ENCODE results near the gene FBN2.

FBN2 gene

GRCh38 chr5:128551476-128551875 is 13.4 kb upstream of the FBN2 start:
- Histone ChIP-seq H3K27me3 (ENCODE audit: insufficient read depth, low read depth, severe bottlenecking) (peaks cover 33% of the 10 kb centered on the region), H3K4me3 (ENCODE audit: low read depth, low read length) (no peak overlapping the region), H3K27ac (no peak overlapping the region), H3K36me3 (no peaks in the 10 kb centered on the region), H3K9me3 (ENCODE audit: severe bottlenecking) (no peaks in the 10 kb centered on the region)
- no peak for TF ChIP-seq CTCF (IDR thresholded peaks at IDR 0.05; ENCODE audit: low read depth, low read length)
- DNase-seq: no peak

- Histone ChIP-seq H3K9me3 (ENCODE audit: severe bottlenecking) (no peaks in the 10 kb centered on the region), H3K36me3 (no peaks in the 10 kb centered on the region), H3K4me3 (ENCODE audit: low read depth, low read length) (no peak overlapping the region), H3K27ac (no peak overlapping the region), H3K27me3 (ENCODE audit: insufficient read depth, low read depth, severe bottlenecking) (peaks cover 33% of the 10 kb centered on the region)
- TF ChIP-seq CTCF (IDR thresholded peaks at IDR 0.05; ENCODE audit: low read depth, low read length): no peak
- DNase-seq: no peak
Observed at GRCh38 chr5:128549496-128549895, 11.5 kb upstream of the FBN2 start.

- Histone ChIP-seq H3K27ac (no peak overlapping the region), H3K36me3 (no peaks in the 10 kb centered on the region), H3K9me3 (ENCODE audit: severe bottlenecking) (no peaks in the 10 kb centered on the region), H3K27me3 (ENCODE audit: insufficient read depth, low read depth, severe bottlenecking) (peaks cover 16% of the 10 kb centered on the region), H3K4me3 (ENCODE audit: low read depth, low read length) (no peak overlapping the region)
- DNase-seq: no peak
- no peak for TF ChIP-seq CTCF (IDR thresholded peaks at IDR 0.05; ENCODE audit: low read depth, low read length)
Observed at GRCh38 chr5:128546658-128547281, 8.7 kb upstream of the FBN2 start.

DNA sequence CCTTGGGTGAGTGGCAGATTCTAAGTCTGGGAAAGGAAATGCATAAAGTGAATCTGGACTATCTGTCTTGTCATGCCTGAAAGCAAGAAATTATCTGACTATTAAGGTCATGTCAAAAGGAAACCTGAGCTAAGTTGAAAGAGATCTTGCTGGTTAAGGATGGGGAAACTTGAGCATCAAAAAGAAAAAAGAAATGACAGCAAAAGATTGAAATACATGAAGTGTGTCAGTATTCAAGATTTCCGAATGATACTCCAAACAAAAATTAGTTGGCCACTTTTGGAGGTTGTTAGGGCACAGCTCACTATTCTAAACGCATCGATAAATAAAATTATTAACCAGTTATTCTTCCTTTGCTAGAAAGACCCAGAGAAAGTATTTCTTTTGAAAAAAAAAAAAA is 3.3 kb upstream of the FBN2 start:
- DNase-seq: no peak
- Histone ChIP-seq H3K9me3 (ENCODE audit: severe bottlenecking) (no peaks in the 10 kb centered on the region), H3K4me3 (ENCODE audit: low read depth, low read length) (no peak overlapping the region), H3K36me3 (no peaks in the 10 kb centered on the region), H3K27ac (no peak overlapping the region), H3K27me3 (ENCODE audit: insufficient read depth, low read depth, severe bottlenecking) (peaks cover 29% of the 10 kb centered on the region)
- no peak for TF ChIP-seq CTCF (IDR thresholded peaks at IDR 0.05; ENCODE audit: low read depth, low read length)

DNA sequence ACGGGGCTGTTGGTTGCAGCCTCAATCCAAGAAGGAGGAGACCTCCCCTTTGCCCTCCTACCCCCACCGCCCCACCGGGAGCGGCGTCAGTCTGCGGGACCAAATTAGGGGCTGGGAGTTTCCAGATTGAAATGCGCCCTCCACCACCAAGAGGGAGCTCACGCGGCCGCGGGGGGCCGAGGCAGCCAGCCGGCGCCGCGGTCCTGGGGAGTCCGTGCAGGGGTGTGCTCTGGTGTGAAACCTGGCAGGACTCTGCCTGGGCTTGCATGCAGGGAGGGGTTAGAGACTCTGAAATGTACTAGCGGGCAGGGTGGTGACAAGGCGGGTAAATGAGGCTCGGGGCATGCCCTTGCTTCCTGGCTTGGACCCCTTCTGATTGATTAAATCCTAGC is 989 bp upstream of the FBN2 start:
- no peaks in the 10 kb centered on the region for H3K36me3 ChIP-seq
- no peak overlapping the region for H3K27ac ChIP-seq
- no peaks in the 10 kb centered on the region for H3K9me3 ChIP-seq (ENCODE audit: severe bottlenecking)
- H3K27me3 ChIP-seq (ENCODE audit: insufficient read depth, low read depth, severe bottlenecking): peaks cover 41% of the 10 kb centered on the region
- peak overlapping the region; percentile 57 for H3K4me3 ChIP-seq (ENCODE audit: low read depth, low read length)
- TF ChIP-seq CTCF (IDR thresholded peaks at IDR 0.05; ENCODE audit: low read depth, low read length): no peak
- DNase-seq: no peak

Data from WERI-Rb-1 (cell line).